HG03521 (cell line): ENCODE results near the gene ESRRB.

Source experiments
- ATAC-seq: cut with Tn5 transposase; IDR thresholded peaks from one replicate; pipeline ENCODE4 v1.9.1; 2021; ENCODE audit warnings: mild to moderate bottlenecking, moderate library complexity; ENCODE audit not compliant: unreplicated experiment

Gene ESRRB

GRCh38 chr14:76351941-76352340 lies 24.0 kb upstream of the ESRRB start:
- no peak for ATAC-seq

GRCh38 chr14:76352639-76353281 lies 23.2 kb upstream of the ESRRB start:
- ATAC-seq = no peak

- no peak for ATAC-seq
These were observed 21.6 kb upstream of the ESRRB start for GRCh38 chr14:76354310-76354709.

GRCh38 chr14:76355771-76356170 lies 20.2 kb upstream of the ESRRB start:
- ATAC-seq = no peak

GRCh38 chr14:76371066-76371465 lies 4.9 kb upstream of the ESRRB start:
- ATAC-seq = no peak

GRCh38 chr14:76373456-76373855 lies 2.5 kb upstream of the ESRRB start:
- ATAC-seq = no peak

- ATAC-seq = no peak
These were observed 453 bp upstream of the ESRRB start for GRCh38 chr14:76375484-76375883.

GRCh38 chr14:76376409-76376877 lies 506 bp downstream of the ESRRB start:
- no peak for ATAC-seq

GRCh38 chr14:76376878-76377734 lies 1.2 kb downstream of the ESRRB start:
- no peak for ATAC-seq

GRCh38 chr14:76377735-76378074 lies 1.8 kb downstream of the ESRRB start:
- no peak for ATAC-seq

- no peak for ATAC-seq
These were observed 5.1 kb downstream of the ESRRB start for GRCh38 chr14:76380991-76381390.

GRCh38 chr14:76381817-76382494 lies 6.0 kb downstream of the ESRRB start:
- ATAC-seq = no peak

GRCh38 chr14:76382495-76382832 lies 6.5 kb downstream of the ESRRB start:
- no peak for ATAC-seq

GRCh38 chr14:76385435-76385834 lies 9.5 kb downstream of the ESRRB start:
- no peak for ATAC-seq

- no peak for ATAC-seq
These were observed 11.2 kb downstream of the ESRRB start for GRCh38 chr14:76386944-76387782.

GRCh38 chr14:76389841-76390240 lies 13.9 kb downstream of the ESRRB start:
- no peak for ATAC-seq

- no peak for ATAC-seq
These were observed 14.7 kb downstream of the ESRRB start for GRCh38 chr14:76390621-76391020.

GRCh38 chr14:76391981-76392690 lies 16.2 kb downstream of the ESRRB start:
- no peak for ATAC-seq

- ATAC-seq = no peak
These were observed 18.6 kb downstream of the ESRRB start for GRCh38 chr14:76394569-76394968.

GRCh38 chr14:76395161-76395560 lies 19.2 kb downstream of the ESRRB start:
- no peak for ATAC-seq
